SJCRH30 (cell line): ENCODE measurements around the gene MEDAG. TPM values are rescaled to one million over a fixed set of nuclear protein-coding genes. Genes with fewer than 3 reads are reported as not detected.
"Not testable (repeated sequence)": the region's sequence is repeated elsewhere in the genome, so short reads cannot be mapped to it uniquely, and the experiment has no call there.

Experiments
- DNase-seq, 2 experiments: peaks; one replicate each; pipeline ENCODE4 v3.0.0-alpha.2; 2015 to 2020
- H3K27ac ChIP-seq: fragments of 250-450 bp; sonication (Bioruptor Pico); 2 replicates; pipeline ENCODE4 v1.5.1; 2020; ENCODE audit warnings: mild to moderate bottlenecking, moderate library complexity
- H3K27me3 ChIP-seq: fragments of 250-450 bp; sonication (Bioruptor Pico); 2 replicates; pipeline ENCODE4 v1.5.1; 2020; ENCODE audit warnings: mild to moderate bottlenecking, moderate library complexity
- H3K36me3 ChIP-seq: fragments of 250-450 bp; sonication (Bioruptor Pico); 2 replicates; pipeline ENCODE4 v1.5.1; 2020; ENCODE audit warnings: mild to moderate bottlenecking, moderate library complexity
- H3K4me1 ChIP-seq: fragments of 250-450 bp; sonication (Bioruptor Pico); 2 replicates; pipeline ENCODE4 v1.5.1; 2020; ENCODE audit warnings: mild to moderate bottlenecking, moderate library complexity
- H3K4me3 ChIP-seq: fragments of 250-450 bp; sonication (Bioruptor Pico); 2 replicates; pipeline ENCODE4 v1.5.1; 2020; ENCODE audit warnings: mild to moderate bottlenecking, moderate library complexity
- H3K9me3 ChIP-seq: fragments of 250-450 bp; sonication (Bioruptor Pico); replicated peaks from 2 replicates; pipeline ENCODE4 v1.5.1; 2020; ENCODE audit warnings: mild to moderate bottlenecking, moderate library complexity
- total RNA-seq: library from RNA; depleted of rRNA; stranded (reverse); fragments of >200 nt; shearing (Covaris generic); gene quantifications from 2 replicates; pipeline ENCODE4 v1.2.3, GENCODE V29; 2014

Gene MEDAG
- total RNA-seq, 1 experiment from 2014 or later: 56.1 TPM

- no peaks in the 10 kb centered on the region; the same call in 1 of the 2 replicates for H3K9me3 ChIP-seq
- H3K4me1 ChIP-seq: peaks cover 21% of the 10 kb centered on the region
- no peak overlapping the region for H3K27ac ChIP-seq
- H3K27me3 ChIP-seq: no peaks in the 10 kb centered on the region
- H3K4me3 ChIP-seq: no peak overlapping the region
- peaks cover 17% of the 10 kb centered on the region for H3K36me3 ChIP-seq
- DNase-seq: peak; percentile 53 to 62
Measured at GRCh38 chr13:30908416-30908980, 2.4 kb downstream of the MEDAG start.

- Histone ChIP-seq H3K36me3 (peaks cover 10% of the 10 kb centered on the region), H3K4me3 (no peak overlapping the region), H3K27ac (no peak overlapping the region), H3K27me3 (no peaks in the 10 kb centered on the region), H3K4me1 (peaks cover 21% of the 10 kb centered on the region), H3K9me3 (no peaks in the 10 kb centered on the region)
- no peak for DNase-seq
Measured at GRCh38 chr13:30910676-30911075, 4.6 kb downstream of the MEDAG start.

- no peak for DNase-seq
- H3K4me3 ChIP-seq: no peak overlapping the region
- H3K27ac ChIP-seq: no peak overlapping the region
- H3K27me3 ChIP-seq: no peaks in the 10 kb centered on the region
- no peaks in the 10 kb centered on the region for H3K4me1 ChIP-seq
- no peaks in the 10 kb centered on the region for H3K9me3 ChIP-seq
- peaks cover 17% of the 10 kb centered on the region for H3K36me3 ChIP-seq
Measured at GRCh38 chr13:30915691-30916541, 9.8 kb downstream of the MEDAG start.

GRCh38 chr13:30916991-30917390 is 10.9 kb downstream of the MEDAG start:
- Histone ChIP-seq H3K27ac (no peak overlapping the region), H3K4me3 (no peak overlapping the region), H3K27me3 (no peaks in the 10 kb centered on the region), H3K36me3 (peaks cover 27% of the 10 kb centered on the region), H3K4me1 (no peaks in the 10 kb centered on the region), H3K9me3 (no peaks in the 10 kb centered on the region)
- no peak for DNase-seq

GRCh38 chr13:30918662-30919405 is 12.8 kb downstream of the MEDAG start:
- H3K4me1 ChIP-seq: no peaks in the 10 kb centered on the region
- no peak overlapping the region for H3K27ac ChIP-seq
- no peak overlapping the region for H3K4me3 ChIP-seq
- DNase-seq: no peak
- H3K9me3 ChIP-seq: no peaks in the 10 kb centered on the region
- no peaks in the 10 kb centered on the region for H3K27me3 ChIP-seq
- peaks cover 36% of the 10 kb centered on the region for H3K36me3 ChIP-seq

GRCh38 chr13:30920162-30920909 is 14.3 kb downstream of the MEDAG start:
- H3K27ac ChIP-seq: no peak overlapping the region
- H3K36me3 ChIP-seq: peaks cover 51% of the 10 kb centered on the region
- H3K9me3 ChIP-seq: no peaks in the 10 kb centered on the region
- DNase-seq: no peak
- no peaks in the 10 kb centered on the region for H3K27me3 ChIP-seq
- no peak overlapping the region for H3K4me3 ChIP-seq
- H3K4me1 ChIP-seq: no peaks in the 10 kb centered on the region

GRCh38 chr13:30923418-30923817 is 17.3 kb downstream of the MEDAG start:
- Histone ChIP-seq H3K36me3 (peaks cover 50% of the 10 kb centered on the region), H3K4me1 (no peaks in the 10 kb centered on the region), H3K9me3 (no peaks in the 10 kb centered on the region), H3K4me3 (no peak overlapping the region), H3K27ac (no peak overlapping the region), H3K27me3 (no peaks in the 10 kb centered on the region)
- DNase-seq: no peak

GRCh38 chr13:30924721-30925120 is 18.6 kb downstream of the MEDAG start:
- peaks cover 50% of the 10 kb centered on the region for H3K36me3 ChIP-seq
- no peak for DNase-seq

GRCh38 chr13:30925429-30925828 is 19.4 kb downstream of the MEDAG start:
- Histone ChIP-seq H3K36me3 (peaks cover 50% of the 10 kb centered on the region), H3K4me1 (no peaks in the 10 kb centered on the region), H3K27ac (no peak overlapping the region), H3K4me3 (no peak overlapping the region), H3K27me3 (no peaks in the 10 kb centered on the region), H3K9me3 (no peaks in the 10 kb centered on the region)
- DNase-seq: no peak

More at GRCh38 chr13:30924721-30925120, 18.6 kb downstream of the MEDAG start:
- no peaks in the 10 kb centered on the region for H3K4me1 ChIP-seq
- H3K27me3 ChIP-seq: no peaks in the 10 kb centered on the region
- no peak overlapping the region for H3K4me3 ChIP-seq
- H3K9me3 ChIP-seq: no peaks in the 10 kb centered on the region
- H3K27ac ChIP-seq: no peak overlapping the region

GRCh38 chr13:30926781-30927180 is 20.7 kb downstream of the MEDAG start:
- no peak for DNase-seq
- no peaks in the 10 kb centered on the region for H3K27me3 ChIP-seq
- no peaks in the 10 kb centered on the region for H3K9me3 ChIP-seq
- H3K4me3 ChIP-seq: no peak overlapping the region
- H3K36me3 ChIP-seq: peaks cover 38% of the 10 kb centered on the region
- H3K4me1 ChIP-seq: no peaks in the 10 kb centered on the region
- H3K27ac ChIP-seq: no peak overlapping the region

GRCh38 chr13:30927188-30927587 is 21.1 kb downstream of the MEDAG start:
- not testable (repeated sequence) for H3K27me3 ChIP-seq, H3K9me3 ChIP-seq, H3K4me3 ChIP-seq, DNase-seq, H3K27ac ChIP-seq, H3K4me1 ChIP-seq
- H3K36me3 ChIP-seq: peaks cover 36% of the 10 kb centered on the region

- Histone ChIP-seq H3K4me1 (no peaks in the 10 kb centered on the region), H3K4me3 (no peak overlapping the region), H3K9me3 (no peaks in the 10 kb centered on the region), H3K36me3 (peaks cover 33% of the 10 kb centered on the region), H3K27ac (no peak overlapping the region), H3K27me3 (no peaks in the 10 kb centered on the region)
- no peak for DNase-seq
Measured at GRCh38 chr13:30927595-30927994, 21.5 kb downstream of the MEDAG start.

GRCh38 chr13:30928978-30929377 is 22.9 kb downstream of the MEDAG start:
- H3K27me3 ChIP-seq: no peaks in the 10 kb centered on the region
- no peaks in the 10 kb centered on the region for H3K9me3 ChIP-seq
- H3K36me3 ChIP-seq: peaks cover 25% of the 10 kb centered on the region
- no peak overlapping the region for H3K4me3 ChIP-seq
- H3K4me1 ChIP-seq: no peaks in the 10 kb centered on the region
- no peak overlapping the region for H3K27ac ChIP-seq
- DNase-seq: no peak

- H3K36me3 ChIP-seq: no peaks in the 10 kb centered on the region
- H3K4me1 ChIP-seq: no peaks in the 10 kb centered on the region
- H3K27me3 ChIP-seq: no peaks in the 10 kb centered on the region
- no peaks in the 10 kb centered on the region for H3K9me3 ChIP-seq
- H3K27ac ChIP-seq: no peak within 1 kb of the TSS
- no peak within 1 kb of the TSS for H3K4me3 ChIP-seq
- DNase-seq: no peak
Measured at GRCh38 chr13:30932481-30933353, 26.6 kb downstream of the MEDAG start, which contains the start of gene TEX26. Gene TEX26, plus strand, starts transcription at chr13:30932656. Its CDS starts 60 bp downstream, at chr13:30932716.
